SU-DHL-6 (cell line): ENCODE results near the gene VIPR2.

Experiments
- H2AFZ ChIP-seq: fragments of 200-600 bp; sonication (generic); 2 replicates; pipeline ENCODE4 v1.6.1; 2014; ENCODE audit warnings: low read depth, mild to moderate bottlenecking, moderate library complexity, mixed read lengths, antibody characterized with exemption, low read length; ENCODE audit not compliant: severe bottlenecking
- H3F3A ChIP-seq: fragments of 200-600 bp; shearing (Covaris generic); 2 replicates; pipeline ENCODE4 v1.6.0; 2016; ENCODE audit warnings: antibody characterized with exemption, mild to moderate bottlenecking; ENCODE audit not compliant: insufficient read depth
- H3K27ac ChIP-seq: fragments of 200-600 bp; sonication (generic); 2 replicates; pipeline ENCODE4 v1.5.1; 2016; ENCODE audit warnings: low read depth, mild to moderate bottlenecking, low read length, moderate library complexity, mixed read lengths
- H3K27me3 ChIP-seq: fragments of 200-600 bp; sonication (generic), shearing (Covaris generic); 2 replicates; pipeline ENCODE4 v1.6.0; 2014; ENCODE audit warnings: mild to moderate bottlenecking, low read length
- H3K36me3 ChIP-seq: fragments of 200-600 bp; sonication (generic); 2 replicates; pipeline ENCODE4 v1.6.1; 2014; ENCODE audit warnings: mild to moderate bottlenecking, low read length, mixed read lengths
- H3K4me2 ChIP-seq: fragments of 300-600, 200-600 bp; shearing (Covaris generic), sonication (generic); 2 replicates; pipeline ENCODE4 v1.6.0; 2014; ENCODE audit warnings: low read length, low read depth, mild to moderate bottlenecking; ENCODE audit not compliant: poor library complexity, severe bottlenecking
- H3K4me3 ChIP-seq: fragments of 200-600 bp; sonication (generic); 2 replicates; pipeline ENCODE4 v1.5.1; 2014; ENCODE audit warnings: antibody characterized with exemption, low read length, mild to moderate bottlenecking, mixed read lengths; ENCODE audit not compliant: insufficient read depth, poor library complexity, severe bottlenecking
- H3K79me2 ChIP-seq: fragments of 200-600 bp; sonication (generic); 2 replicates; pipeline ENCODE4 v1.6.1; 2014; ENCODE audit warnings: mild to moderate bottlenecking, low read length, moderate library complexity; ENCODE audit not compliant: insufficient read depth
- H3K9ac ChIP-seq: fragments of 200-600 bp; sonication (generic); 2 replicates; pipeline ENCODE4 v1.7.0; 2014; ENCODE audit warnings: mild to moderate bottlenecking, low read length
- H3K9me2 ChIP-seq: fragments of 200-600 bp; sonication (generic); replicated peaks from 2 replicates; pipeline ENCODE4 v1.6.1; 2014; ENCODE audit warnings: low read length; ENCODE audit not compliant: insufficient read depth
- H3K9me3 ChIP-seq: fragments of 200-600 bp; sonication (generic); 2 replicates; pipeline ENCODE4 v1.6.1; 2014; ENCODE audit warnings: low read length, mixed read lengths; ENCODE audit not compliant: insufficient read depth
- H4K20me1 ChIP-seq: fragments of 200-600 bp; sonication (generic); 2 replicates; pipeline ENCODE4 v1.6.1; 2014; ENCODE audit warnings: low read depth, mild to moderate bottlenecking, antibody characterized with exemption, low read length, moderate library complexity, mixed read lengths
- CTCF ChIP-seq: fragments of 200-600 bp; sonication (generic); IDR thresholded peaks from one replicate; pipeline ENCODE4 v1.5.1; 2017; ENCODE audit warnings: antibody characterized with exemption, mild to moderate bottlenecking, low read length, moderate library complexity; ENCODE audit not compliant: insufficient read depth, poor library complexity, severe bottlenecking
- EZH2phosphoT487 ChIP-seq: fragments of 200-600 bp; sonication (generic), shearing (Covaris generic); conservative IDR thresholded peaks from 2 replicates; pipeline ENCODE4 v1.6.1; 2018; ENCODE audit warnings: mild to moderate bottlenecking, antibody characterized with exemption, low read length, moderate library complexity, mixed read lengths

Gene VIPR2

GRCh38 chr7:159142730-159143129 is 1.9 kb downstream of the VIPR2 start:
- Histone ChIP-seq H3K79me2 (no peaks in the 10 kb centered on the region), H3K27me3 (no peaks in the 10 kb centered on the region), H3K9ac (no peak overlapping the region), H3K36me3 (no peaks in the 10 kb centered on the region), H3K4me2 (no peak overlapping the region), H4K20me1 (no peaks in the 10 kb centered on the region), H3K9me2 (no peaks in the 10 kb centered on the region), H3K27ac (no peak overlapping the region), H3K4me3 (no peak overlapping the region), H2AFZ (no peak overlapping the region), H3F3A (no peaks in the 10 kb centered on the region), H3K9me3 (no peaks in the 10 kb centered on the region)
- no peak for TF ChIP-seq EZH2phosphoT487
- TF ChIP-seq CTCF = no peak

GRCh38 chr7:159142199-159142598 is 2.5 kb downstream of the VIPR2 start:
- H3K36me3 ChIP-seq = no peaks in the 10 kb centered on the region
- no peak overlapping the region for H3K9ac ChIP-seq
- no peak overlapping the region for H2AFZ ChIP-seq
- H3K27me3 ChIP-seq = no peaks in the 10 kb centered on the region
- H3K79me2 ChIP-seq = no peaks in the 10 kb centered on the region
- no peaks in the 10 kb centered on the region for H3K9me3 ChIP-seq
- H3K27ac ChIP-seq = no peak overlapping the region
- H3F3A ChIP-seq = no peaks in the 10 kb centered on the region
- no peaks in the 10 kb centered on the region for H3K9me2 ChIP-seq
- H3K4me3 ChIP-seq = no peak overlapping the region
- no peak for TF ChIP-seq CTCF
- no peak for TF ChIP-seq EZH2phosphoT487
- H3K4me2 ChIP-seq = no peak overlapping the region
- no peaks in the 10 kb centered on the region for H4K20me1 ChIP-seq

- no peak overlapping the region for H3K9ac ChIP-seq
- no peak overlapping the region for H3K4me2 ChIP-seq
- H3K9me2 ChIP-seq = no peaks in the 10 kb centered on the region
- H3F3A ChIP-seq = no peaks in the 10 kb centered on the region
- H3K36me3 ChIP-seq = no peaks in the 10 kb centered on the region
- no peak overlapping the region for H2AFZ ChIP-seq
- no peak for TF ChIP-seq EZH2phosphoT487
- no peak overlapping the region for H3K27ac ChIP-seq
- no peaks in the 10 kb centered on the region for H3K79me2 ChIP-seq
- no peaks in the 10 kb centered on the region for H4K20me1 ChIP-seq
- no peak overlapping the region for H3K4me3 ChIP-seq
- H3K27me3 ChIP-seq = no peaks in the 10 kb centered on the region
- H3K9me3 ChIP-seq = no peaks in the 10 kb centered on the region
Measured at GRCh38 chr7:159141660-159142059, 3.0 kb downstream of the VIPR2 start.

- Histone ChIP-seq H3K9me2 (no peaks in the 10 kb centered on the region), H3K36me3 (no peaks in the 10 kb centered on the region), H3K4me2 (no peak overlapping the region), H3F3A (no peaks in the 10 kb centered on the region), H2AFZ (no peak overlapping the region), H4K20me1 (no peaks in the 10 kb centered on the region), H3K9ac (no peak overlapping the region), H3K79me2 (no peaks in the 10 kb centered on the region), H3K9me3 (no peaks in the 10 kb centered on the region), H3K27ac (no peak overlapping the region), H3K27me3 (no peaks in the 10 kb centered on the region), H3K4me3 (no peak overlapping the region)
- TF ChIP-seq EZH2phosphoT487 (no peak), CTCF (no peak)
Measured at GRCh38 chr7:159141167-159141566, 3.5 kb downstream of the VIPR2 start.
